ENCODE measurements around the gene TMEM94.
A peak's percentile ranks its signal among the peaks of the same experiment; 100 is the strongest.
"Not testable (repeated sequence)": the region's sequence is repeated elsewhere in the genome, so short reads cannot be mapped to it uniquely, and the experiment has no call there.

The TMEM94 gene

GRCh38 chr17:75509528-75510258 is 53.3 kb downstream of the TMEM94 start:
- no peak for DNase-seq (ENCODE audit: low read depth in 2 of 2, low spot score in 1 of 2)

- DNase-seq (ENCODE audit: low read depth in 2 of 2, low spot score in 1 of 2) = no peak
Observed at GRCh38 chr17:75511270-75511609, 54.8 kb downstream of the TMEM94 start.

- no peak for DNase-seq (ENCODE audit: low read depth in 2 of 2, low spot score in 1 of 2)
Observed at GRCh38 chr17:75511610-75512575, 55.5 kb downstream of the TMEM94 start.

- DNase-seq (ENCODE audit: low read depth in 2 of 2, low spot score in 1 of 2) = no peak
Observed at GRCh38 chr17:75512926-75513640, 56.6 kb downstream of the TMEM94 start.

- no peak for DNase-seq (ENCODE audit: low read depth in 2 of 2, low spot score in 1 of 2)
Observed at GRCh38 chr17:75513641-75514000, 57.2 kb downstream of the TMEM94 start.

GRCh38 chr17:75514299-75514918 is 58.0 kb downstream of the TMEM94 start:
- DNase-seq (ENCODE audit: low read depth in 2 of 2, low spot score in 1 of 2) = no peak

- DNase-seq (ENCODE audit: low read depth in 2 of 2, low spot score in 1 of 2) = no peak
Observed at GRCh38 chr17:75514919-75515495, 58.6 kb downstream of the TMEM94 start.

GRCh38 chr17:75515496-75516254 is 59.2 kb downstream of the TMEM94 start, which contains the start of gene CASKIN2:
Gene CASKIN2 (minus strand): TSS chr17:75515537. CDS start chr17:75513804, 1,733 bp downstream.
- DNase-seq (ENCODE audit: low read depth in 2 of 2, low spot score in 1 of 2) = peak; percentile 54 to 57

GRCh38 chr17:75516255-75516618 is 59.8 kb downstream of the TMEM94 start, which contains the start of gene TSEN54:
Gene TSEN54 (plus strand): TSS chr17:75516528. CDS start chr17:75516561, 33 bp downstream.
- peak; percentile 85 to 91 for DNase-seq (ENCODE audit: low read depth in 2 of 2, low spot score in 1 of 2)

GRCh38 chr17:75516619-75517296 is 60.3 kb downstream of the TMEM94 start:
- no peak for DNase-seq (ENCODE audit: low read depth in 2 of 2, low spot score in 1 of 2)

GRCh38 chr17:75517297-75517865 is 60.9 kb downstream of the TMEM94 start:
- DNase-seq (ENCODE audit: low read depth in 2 of 2, low spot score in 1 of 2) = no peak

GRCh38 chr17:75518201-75518600 is 61.8 kb downstream of the TMEM94 start:
- no peak for DNase-seq (ENCODE audit: low read depth in 2 of 2, low spot score in 1 of 2)

GRCh38 chr17:75518983-75519537 is 62.6 kb downstream of the TMEM94 start:
- DNase-seq (ENCODE audit: low read depth in 2 of 2, low spot score in 1 of 2) = no peak

- not testable (repeated sequence) for DNase-seq (ENCODE audit: low read depth in 2 of 2, low spot score in 1 of 2)
Observed at GRCh38 chr17:75520413-75520812, 64.0 kb downstream of the TMEM94 start.

- no peak for DNase-seq (ENCODE audit: low read depth in 2 of 2, low spot score in 1 of 2)
Observed at GRCh38 chr17:75521290-75521689, 64.9 kb downstream of the TMEM94 start.

- DNase-seq (ENCODE audit: low read depth in 2 of 2, low spot score in 1 of 2) = no peak
Observed at GRCh38 chr17:75521951-75522727, 65.7 kb downstream of the TMEM94 start.

- DNase-seq (ENCODE audit: low read depth in 2 of 2, low spot score in 1 of 2) = no peak
Observed at GRCh38 chr17:75523647-75524046, 67.2 kb downstream of the TMEM94 start.
